UCSD-AML1 (cell line): ENCODE measurements around the gene LZTS2.
A peak's percentile ranks its signal among the peaks of the same experiment; 100 is the strongest.

Experiments
- DNase-seq: peaks from one replicate; lab custom pipeline; 2025; ENCODE audit not compliant: unreplicated experiment; lab: John Stamatoyannopoulos, UW

Gene LZTS2

DNA sequence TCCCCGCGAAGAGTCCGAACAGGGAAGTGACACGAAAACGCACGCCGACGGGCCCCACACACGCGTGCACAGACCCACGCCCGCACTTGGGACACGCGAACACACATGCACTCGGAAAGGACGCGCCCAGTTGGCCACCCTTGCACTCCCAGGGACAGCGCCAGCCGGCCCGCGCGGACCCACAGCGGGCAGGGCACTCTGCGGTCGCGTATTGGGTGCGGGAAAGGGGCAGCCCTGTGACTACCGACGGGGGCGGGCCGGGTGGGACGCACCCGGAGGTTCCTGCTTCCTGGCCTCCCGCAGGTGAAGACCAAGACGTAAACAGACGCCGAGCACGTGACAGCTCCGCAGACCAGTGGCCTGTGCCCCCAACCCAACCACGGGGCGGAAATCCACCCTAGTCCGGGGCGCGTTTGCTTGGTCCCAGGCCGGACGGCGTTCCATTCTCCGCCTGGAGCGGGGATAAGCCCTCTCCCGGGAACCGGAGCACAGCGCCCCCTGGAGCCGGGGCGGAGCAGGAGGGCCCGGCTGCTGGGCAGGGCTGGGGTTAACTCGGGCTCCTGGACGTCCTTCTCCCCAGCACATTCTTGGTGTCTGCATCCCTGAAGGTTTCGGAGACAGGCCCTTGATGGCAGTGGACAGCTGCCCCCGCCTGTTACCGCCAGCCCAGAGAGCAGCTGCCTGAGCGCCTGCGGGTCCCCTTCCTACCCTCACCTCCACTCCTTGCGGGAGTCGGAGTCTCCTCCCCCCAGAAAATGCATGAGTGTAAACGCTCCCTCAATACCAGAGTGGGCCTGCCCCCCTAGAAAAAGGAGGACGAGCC is 2.0 kb upstream of the LZTS2 start:
- DNase-seq, result peak; percentile 90

DNA sequence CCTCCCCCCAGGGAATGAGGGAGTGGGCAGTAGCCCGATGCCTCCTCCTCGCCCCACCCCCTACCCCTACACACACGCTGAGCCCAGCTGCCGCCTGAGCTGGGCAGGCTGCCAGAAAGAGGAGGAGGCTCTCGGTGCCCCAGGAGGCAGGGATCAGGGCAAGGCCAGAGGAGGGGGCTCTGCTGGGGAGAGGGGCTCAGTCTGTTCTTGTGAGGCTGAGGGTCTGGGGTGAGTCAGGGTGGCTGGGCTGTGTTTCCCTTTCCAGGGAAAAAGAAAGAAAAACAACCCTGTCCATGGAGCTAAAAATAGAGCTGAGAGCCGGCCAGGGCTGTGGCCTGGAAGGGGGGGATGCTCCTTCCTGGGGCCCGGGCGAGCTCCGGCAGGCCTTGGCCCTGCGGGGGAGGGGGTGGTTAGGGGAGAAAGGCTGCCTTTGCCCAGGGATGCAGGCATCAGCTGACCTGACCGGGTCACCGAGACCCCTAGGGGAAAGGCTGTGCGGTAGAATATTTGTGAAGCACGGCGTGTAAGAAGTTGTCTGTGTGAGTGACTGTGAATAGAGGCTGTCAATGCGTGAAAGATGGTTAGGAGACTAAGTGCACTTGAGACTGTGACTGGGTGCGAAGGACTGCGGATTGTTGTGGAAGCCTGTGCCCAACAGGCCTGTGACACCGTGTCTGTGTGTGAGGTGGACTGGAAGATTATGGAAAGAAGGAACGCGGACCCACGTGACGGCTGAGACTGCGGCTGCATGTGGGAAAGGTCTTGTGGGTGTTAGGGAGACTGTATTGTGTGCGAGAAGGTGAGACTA is 1.2 kb upstream of the LZTS2 start:
- peak; percentile 85 for DNase-seq

DNA sequence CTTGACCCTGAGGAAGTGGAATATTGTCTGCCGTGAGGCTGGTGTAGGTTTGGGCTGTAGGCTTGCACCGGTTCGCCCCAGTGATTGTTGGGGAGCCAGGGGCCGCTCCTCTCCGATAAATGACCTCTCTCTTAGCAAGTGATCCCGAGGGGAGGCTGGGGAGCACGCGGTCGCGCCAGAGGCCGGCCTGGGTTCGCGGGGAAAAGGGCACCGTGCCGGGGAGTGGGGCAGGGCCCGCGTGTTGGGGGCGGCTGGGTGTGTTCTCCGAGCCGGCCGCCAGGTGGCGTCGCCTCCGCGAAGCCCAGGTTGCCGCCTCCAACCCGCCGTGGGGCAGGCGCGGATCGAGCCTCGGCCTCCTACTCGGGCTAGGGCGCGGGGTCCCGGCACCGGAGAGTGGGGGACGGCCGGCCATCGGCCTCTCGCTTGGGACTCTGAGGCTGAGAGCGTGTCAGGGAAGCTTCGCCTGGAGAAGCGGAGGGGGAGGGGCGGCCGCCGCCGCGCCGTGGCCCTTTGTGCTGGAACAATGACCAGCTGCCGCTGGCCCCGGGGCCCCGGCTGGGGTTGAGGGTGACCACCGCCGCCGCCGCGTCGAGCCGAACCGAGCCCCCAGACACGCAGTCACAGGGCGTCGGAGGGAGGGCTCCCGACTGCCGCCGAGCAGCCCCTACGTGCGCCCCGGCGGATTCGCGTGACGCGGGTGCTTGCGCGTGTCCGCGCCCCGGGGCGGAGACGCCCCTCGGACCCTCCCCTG is 442 bp upstream of the LZTS2 start:
- peak; percentile 85 for DNase-seq

GRCh38 chr10:101000127-101000914 is 713 bp downstream of the LZTS2 start:
- DNase-seq, result peak; percentile 30

GRCh38 chr10:101000915-101001658 is 1.5 kb downstream of the LZTS2 start:
- peak; percentile 72 for DNase-seq

DNA sequence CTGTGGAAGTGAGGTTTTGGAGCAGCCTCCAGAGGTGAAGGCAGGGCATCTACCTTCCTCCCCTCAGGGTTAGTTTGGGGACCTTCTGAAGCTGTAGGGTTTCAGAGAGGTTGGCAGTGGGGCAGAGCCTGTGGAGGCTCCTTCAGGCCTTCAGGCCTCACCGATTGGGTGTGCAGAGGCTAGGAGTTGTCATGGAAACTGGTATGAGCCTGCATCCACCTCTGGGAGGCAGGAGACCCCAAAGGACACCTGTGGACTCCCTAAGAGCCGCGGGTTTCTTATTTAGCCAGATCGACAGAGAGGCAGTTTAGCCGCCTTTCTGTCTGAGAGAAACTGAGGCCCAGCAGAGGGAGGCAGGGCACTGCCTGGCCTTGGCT is 2.0 kb downstream of the LZTS2 start:
- DNase-seq, result no peak

DNA sequence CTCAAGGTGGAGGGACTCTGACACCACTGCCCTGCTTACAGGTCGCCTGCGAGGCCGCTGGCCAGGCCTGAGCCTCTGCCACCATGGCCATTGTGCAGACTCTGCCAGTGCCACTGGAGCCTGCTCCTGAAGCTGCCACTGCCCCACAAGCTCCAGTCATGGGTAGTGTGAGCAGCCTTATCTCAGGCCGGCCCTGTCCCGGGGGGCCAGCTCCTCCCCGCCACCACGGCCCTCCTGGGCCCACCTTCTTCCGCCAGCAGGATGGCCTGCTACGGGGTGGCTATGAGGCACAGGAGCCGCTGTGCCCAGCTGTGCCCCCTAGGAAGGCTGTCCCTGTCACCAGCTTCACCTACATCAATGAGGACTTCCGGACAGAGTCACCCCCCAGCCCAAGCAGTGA is 2.8 kb downstream of the LZTS2 start:
- DNase-seq, result no peak

- no peak for DNase-seq
Observed at GRCh38 chr10:101003639-101004206, 4.1 kb downstream of the LZTS2 start.

- no peak for DNase-seq
Observed at GRCh38 chr10:101005361-101005760, 5.8 kb downstream of the LZTS2 start.

- DNase-seq, result no peak
Observed at GRCh38 chr10:101005869-101006567, 6.4 kb downstream of the LZTS2 start.

DNA sequence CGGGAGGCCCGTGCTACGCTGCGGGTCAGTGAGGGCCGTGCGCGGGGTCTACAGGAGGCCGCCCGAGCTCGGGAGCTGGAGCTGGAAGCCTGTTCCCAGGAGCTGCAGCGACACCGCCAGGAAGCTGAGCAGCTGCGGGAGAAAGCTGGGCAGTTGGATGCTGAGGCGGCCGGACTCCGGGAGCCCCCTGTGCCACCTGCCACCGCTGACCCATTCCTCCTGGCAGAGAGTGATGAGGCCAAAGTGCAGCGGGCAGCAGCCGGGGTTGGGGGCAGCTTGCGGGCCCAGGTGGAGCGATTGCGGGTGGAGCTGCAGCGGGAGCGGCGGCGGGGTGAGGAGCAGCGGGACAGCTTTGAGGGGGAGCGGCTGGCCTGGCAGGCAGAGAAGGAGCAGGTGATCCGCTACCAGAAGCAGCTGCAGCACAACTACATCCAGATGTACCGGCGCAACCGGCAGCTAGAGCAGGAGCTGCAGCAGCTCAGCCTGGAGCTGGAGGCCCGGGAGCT is 7.0 kb downstream of the LZTS2 start:
- DNase-seq, result no peak

DNA sequence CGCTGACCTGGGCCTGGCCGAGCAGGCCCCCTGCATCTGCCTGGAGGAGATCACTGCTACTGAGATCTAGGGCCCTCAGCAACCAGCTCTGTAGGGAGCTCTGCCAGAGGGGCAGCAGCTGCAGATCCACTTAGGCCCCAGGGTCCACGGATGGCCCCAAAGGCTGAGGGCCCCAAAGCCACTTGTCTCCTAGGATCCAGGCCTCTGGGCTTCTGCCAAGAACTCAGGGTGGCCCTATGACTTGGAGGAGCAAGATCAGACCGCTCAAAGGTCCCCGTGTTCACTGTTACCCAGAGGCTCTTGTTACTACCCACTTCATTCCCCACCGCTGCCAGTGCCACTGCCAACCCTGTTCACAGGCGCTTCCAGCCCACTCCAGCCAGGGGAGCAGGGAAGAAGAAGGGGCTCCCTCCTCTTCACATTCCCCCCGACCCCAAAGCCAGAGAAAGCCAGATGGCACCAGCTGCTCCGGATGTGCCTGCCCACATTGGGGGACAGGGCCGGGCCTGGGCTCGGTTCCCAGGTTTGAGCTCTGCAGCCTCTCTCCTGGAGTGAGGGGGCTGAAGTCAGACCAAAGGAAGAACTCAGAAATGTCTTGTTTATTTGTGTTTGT is 7.6 kb downstream of the LZTS2 start:
- no peak for DNase-seq

DNA sequence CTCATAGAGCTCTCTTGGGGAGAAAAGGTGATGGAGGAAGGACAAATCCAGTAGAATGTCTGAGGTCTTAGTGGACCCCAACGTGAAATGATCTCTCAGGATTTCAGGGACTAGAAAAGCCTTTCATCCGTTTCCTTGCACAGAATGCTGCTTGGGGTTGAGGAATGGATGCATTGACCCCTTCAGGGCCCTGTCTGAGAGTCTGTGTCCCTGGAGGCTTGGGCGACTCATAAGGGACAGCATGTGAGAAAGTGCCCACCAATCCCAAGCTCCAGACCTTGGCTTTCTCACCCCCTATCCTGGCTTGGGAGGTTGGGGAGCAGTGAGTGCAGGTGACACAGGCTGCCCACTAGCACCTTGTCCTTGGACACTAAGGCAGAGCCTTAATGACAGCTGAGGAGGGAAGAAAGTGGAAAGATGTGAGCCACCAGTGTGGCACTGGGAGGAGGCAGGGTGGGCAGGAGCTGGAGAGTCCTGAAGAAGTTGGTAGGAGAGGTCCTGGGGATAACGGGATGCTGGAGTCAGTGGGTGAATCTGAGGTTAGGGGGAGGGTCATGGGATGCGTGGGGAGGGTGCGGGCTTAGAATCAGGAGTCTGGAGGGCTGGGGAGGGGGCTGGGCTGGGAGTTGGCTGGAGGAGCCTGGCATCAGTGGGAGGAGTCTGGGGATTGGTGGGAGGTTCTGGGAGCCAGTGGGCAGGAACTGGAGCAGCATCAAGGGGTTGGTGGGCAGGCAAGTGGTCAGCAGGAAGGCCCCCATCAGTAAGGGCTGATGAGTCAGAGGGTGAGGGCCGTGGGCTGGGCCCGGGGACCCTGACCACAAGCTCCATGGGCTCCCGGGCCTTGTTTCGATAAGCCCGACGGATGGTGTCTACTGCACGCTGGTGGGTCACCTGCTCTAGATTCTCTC is 8.6 kb downstream of the LZTS2 start:
- no peak for DNase-seq

DNA sequence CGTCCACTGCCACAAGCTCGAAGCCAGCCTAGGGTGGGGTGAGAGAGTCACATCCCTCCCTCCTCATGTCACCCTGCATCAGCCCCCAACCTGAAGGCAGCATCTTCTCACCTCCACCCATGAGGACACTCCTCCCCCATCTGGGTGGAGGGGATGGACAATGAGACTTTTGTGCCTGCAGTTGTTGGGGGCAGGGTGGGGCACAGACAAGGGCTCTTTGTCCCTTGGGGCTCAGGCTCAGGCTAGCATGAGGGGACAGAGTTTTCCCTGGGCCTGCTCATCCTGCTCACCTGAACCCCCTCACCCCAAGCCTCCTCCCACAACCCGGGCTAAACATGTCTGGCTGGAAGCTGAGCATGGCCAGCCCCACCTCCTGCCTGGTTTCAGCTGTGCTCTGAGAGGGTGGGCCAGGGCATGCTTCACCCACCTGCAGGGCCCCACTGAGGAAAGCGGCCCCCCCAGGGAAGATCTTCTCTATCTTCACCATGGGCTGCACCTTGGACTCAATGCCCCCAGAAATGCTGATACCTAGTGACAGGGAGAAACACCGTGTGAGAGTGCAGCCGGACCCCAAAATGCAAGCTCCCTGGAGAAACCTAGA is 9.3 kb downstream of the LZTS2 start:
- DNase-seq, result no peak

DNA sequence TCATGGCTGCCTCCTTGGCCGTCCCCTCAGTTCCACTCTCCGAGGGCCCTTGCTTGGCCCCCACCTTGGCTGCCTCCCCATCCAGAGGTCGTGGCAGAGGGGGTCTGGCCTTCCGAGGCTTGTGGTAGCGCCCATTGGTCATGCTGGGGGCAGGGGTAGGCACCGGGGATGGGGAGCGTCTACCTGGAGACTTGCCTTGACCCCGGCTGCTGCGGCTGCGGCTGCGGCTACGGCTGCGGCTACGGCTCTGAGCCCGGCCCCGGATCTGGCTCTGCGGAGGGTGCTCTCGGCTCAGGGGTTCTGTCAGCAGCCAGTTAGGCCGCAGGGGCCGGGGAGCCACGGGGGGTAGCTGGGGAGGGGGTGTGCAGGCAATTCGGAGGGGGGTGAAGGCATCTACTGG is 10.7 kb downstream of the LZTS2 start:
- DNase-seq, result no peak

- DNase-seq, result peak; percentile 26
Observed at GRCh38 chr10:101011517-101012423, 12.2 kb downstream of the LZTS2 start.
